ENCODE data around the gene PRDM10.

The PRDM10 gene

DNA sequence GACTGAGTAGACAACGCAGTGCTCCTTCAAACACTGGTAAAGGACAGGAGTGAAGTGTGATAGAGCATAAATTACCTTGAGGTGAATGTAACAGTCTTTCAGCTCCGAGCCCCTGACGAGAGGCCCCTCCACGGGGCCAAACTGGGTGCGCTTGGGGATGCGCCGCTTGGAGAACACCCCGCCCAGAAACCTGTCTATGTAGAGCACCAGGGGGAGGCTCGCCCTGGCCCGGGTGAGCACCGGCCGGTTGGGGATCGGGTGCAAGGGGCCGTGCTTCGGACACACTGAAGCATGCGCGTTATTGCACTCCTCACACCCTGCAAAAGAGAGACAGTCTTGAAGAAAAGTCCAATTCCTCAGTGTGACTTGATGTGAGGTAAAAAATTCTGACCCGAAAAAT, 57.9 kb downstream of the PRDM10 start:
- H3K4me3 ChIP-seq (replicated peaks in 1 of 2; ENCODE audit: low read depth in 2 of 2, low read length in 2 of 2), result no peak overlapping the region
- TF ChIP-seq, protein P1, sequence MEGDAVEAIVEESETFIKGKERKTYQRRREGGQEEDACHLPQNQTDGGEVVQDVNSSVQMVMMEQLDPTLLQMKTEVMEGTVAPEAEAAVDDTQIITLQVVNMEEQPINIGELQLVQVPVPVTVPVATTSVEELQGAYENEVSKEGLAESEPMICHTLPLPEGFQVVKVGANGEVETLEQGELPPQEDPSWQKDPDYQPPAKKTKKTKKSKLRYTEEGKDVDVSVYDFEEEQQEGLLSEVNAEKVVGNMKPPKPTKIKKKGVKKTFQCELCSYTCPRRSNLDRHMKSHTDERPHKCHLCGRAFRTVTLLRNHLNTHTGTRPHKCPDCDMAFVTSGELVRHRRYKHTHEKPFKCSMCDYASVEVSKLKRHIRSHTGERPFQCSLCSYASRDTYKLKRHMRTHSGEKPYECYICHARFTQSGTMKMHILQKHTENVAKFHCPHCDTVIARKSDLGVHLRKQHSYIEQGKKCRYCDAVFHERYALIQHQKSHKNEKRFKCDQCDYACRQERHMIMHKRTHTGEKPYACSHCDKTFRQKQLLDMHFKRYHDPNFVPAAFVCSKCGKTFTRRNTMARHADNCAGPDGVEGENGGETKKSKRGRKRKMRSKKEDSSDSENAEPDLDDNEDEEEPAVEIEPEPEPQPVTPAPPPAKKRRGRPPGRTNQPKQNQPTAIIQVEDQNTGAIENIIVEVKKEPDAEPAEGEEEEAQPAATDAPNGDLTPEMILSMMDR (IDR thresholded peaks at IDR 0.05; ENCODE audit: low read depth, low read length), result no peak
- DNase-seq (ENCODE audit: low read depth in 2 of 2), result no peak

DNA sequence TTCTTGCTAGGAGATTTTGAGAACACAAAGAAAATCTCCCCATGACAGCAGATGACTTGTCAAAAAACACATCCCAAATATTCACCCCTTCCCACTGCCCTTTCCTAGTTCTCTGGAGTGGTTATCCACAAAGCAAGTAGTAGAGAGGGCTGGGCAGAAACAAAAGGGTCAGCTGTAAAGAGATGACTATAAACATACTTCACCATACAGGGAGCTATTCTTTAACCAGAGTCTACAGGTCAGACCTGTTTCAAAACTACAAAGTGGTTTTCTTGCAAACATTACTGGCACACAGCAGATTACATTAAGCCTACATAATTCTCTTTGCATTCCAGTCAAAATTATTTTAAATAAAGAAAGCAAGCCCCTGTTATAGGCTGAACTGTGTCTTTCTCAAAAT, 59.6 kb downstream of the PRDM10 start:
- no peak for DNase-seq (ENCODE audit: low read depth in 2 of 2)
- TF ChIP-seq, protein P1 (IDR thresholded peaks at IDR 0.05; ENCODE audit: low read depth, low read length), result no peak
- no peak overlapping the region for H3K4me3 ChIP-seq (replicated peaks in 1 of 2; ENCODE audit: low read depth in 2 of 2, low read length in 2 of 2)

DNA sequence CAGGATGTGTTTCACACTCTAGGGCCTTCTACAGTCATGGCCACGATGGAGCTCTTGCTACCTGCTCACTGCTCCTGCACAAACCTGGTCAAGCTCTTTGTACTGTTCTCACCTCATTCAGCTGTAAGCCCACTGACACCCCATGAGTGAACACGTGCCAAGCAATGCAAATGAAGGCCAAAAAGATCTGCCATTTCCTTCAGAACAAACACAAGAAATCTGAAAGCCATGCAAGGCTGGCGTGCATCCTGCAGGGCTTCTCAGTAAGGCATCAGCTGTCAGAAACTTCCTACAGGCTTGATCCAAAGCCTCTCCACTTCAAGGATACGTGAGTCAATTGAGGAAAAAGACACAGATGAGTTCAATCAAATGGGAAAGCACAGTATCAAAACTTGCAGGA, 63.1 kb downstream of the PRDM10 start:
- no peak for DNase-seq (ENCODE audit: low read depth in 2 of 2)
- TF ChIP-seq, protein P1 (IDR thresholded peaks at IDR 0.05; ENCODE audit: low read depth, low read length), result no peak
- H3K4me3 ChIP-seq (replicated peaks in 1 of 2; ENCODE audit: low read depth in 2 of 2, low read length in 2 of 2), result no peak overlapping the region

DNA sequence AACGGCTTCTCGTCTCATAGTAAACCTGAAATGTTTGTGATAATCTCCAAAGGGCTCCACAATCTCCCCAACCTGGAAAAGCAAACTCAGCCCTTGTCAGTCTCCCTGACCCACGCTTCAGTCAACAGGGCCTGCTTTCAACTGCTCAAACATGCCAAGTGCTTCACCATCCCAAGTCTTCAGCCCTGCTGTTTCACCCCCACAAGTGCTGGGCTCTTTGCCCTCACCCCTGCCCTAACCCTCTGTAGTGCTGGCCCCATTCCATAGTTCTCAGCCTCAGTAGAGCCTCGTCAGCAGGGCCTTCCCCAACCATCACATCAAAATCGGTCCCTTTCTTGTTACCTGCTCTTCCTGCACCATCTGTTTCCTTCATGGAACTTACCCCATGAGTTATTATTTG, 63.9 kb downstream of the PRDM10 start:
- TF ChIP-seq, protein P1 (IDR thresholded peaks at IDR 0.05; ENCODE audit: low read depth, low read length), result no peak
- no peak overlapping the region for H3K4me3 ChIP-seq (replicated peaks in 1 of 2; ENCODE audit: low read depth in 2 of 2, low read length in 2 of 2)
- DNase-seq (ENCODE audit: low read depth in 2 of 2), result no peak

DNA sequence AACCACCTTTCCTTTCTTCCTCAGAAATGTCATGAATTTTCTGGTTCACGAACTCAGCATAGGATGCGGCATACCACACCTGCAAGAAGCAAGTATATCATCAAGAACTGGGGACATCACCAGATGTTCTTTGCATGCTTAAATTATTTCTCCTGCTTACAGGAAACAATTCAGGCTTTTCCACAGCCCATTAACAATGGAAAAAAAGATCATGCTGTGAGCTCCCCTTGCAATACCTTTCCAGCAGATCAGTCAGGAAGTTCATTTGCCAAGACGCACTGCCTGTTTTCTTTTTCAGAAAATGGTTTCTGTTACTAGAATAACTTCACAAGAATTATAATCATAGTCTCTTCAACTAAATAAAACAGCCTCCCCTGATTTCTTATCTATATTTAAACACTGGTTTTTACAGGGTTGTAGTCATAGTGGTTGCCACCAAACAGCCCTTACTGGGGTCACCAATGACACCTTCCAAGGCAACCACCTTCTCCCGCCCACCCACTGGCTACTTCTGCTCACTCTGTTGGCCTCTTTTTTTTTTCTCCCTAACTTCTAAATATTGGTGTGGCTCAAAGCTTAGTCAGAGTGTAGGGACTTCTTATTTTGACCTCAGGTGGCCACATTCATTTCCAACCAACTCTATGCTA, 64.9 kb downstream of the PRDM10 start:
- no peak overlapping the region for H3K4me3 ChIP-seq (replicated peaks in 1 of 2; ENCODE audit: low read depth in 2 of 2, low read length in 2 of 2)
- TF ChIP-seq, protein P1 (IDR thresholded peaks at IDR 0.05; ENCODE audit: low read depth, low read length), result no peak
- no peak for DNase-seq (ENCODE audit: low read depth in 2 of 2)

DNA sequence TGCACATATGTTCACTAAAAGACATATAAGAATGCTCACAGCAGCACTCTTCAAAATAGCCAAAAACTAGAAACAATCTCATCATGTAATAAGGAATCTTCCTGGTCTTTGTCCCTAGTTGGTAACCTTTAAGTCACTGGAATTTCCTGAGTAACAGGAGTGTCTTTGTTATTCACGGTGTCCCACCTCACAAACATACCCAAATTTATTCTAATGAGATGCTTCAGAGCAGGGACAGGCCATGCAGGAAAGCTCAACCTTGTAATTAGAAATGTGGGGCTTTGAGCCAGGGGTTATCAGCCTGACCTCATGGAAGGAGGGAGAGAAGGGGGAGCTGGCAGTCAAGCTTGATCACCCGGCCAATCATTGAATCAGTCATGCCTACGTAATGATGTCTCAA, 66.9 kb downstream of the PRDM10 start:
- H3K4me3 ChIP-seq (replicated peaks in 1 of 2; ENCODE audit: low read depth in 2 of 2, low read length in 2 of 2), result no peak overlapping the region
- DNase-seq (ENCODE audit: low read depth in 2 of 2), result no peak
- TF ChIP-seq, protein P1 (IDR thresholded peaks at IDR 0.05; ENCODE audit: low read depth, low read length), result no peak

DNA sequence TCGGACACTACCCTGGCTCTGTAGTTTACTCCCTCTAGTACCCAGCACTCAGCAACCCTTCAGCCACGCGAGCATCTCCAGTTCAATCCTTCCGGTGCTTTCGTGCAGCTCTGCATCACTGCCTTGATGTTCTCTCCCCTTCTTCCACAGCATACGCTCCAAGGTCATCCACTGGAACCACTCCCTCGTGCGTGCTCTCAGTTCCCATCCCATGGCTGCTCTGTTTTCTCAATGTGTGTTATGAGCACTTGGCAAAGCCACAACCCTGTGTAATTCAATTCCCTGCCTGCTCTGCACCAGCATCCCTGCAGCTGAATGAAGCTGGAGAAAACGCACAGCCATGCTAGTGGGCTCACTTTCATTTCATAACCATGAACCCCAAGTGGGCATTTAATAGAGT, 68.7 kb downstream of the PRDM10 start:
- no peak for DNase-seq (ENCODE audit: low read depth in 2 of 2)
- H3K4me3 ChIP-seq (replicated peaks in 1 of 2; ENCODE audit: low read depth in 2 of 2, low read length in 2 of 2), result no peak overlapping the region
- TF ChIP-seq, protein P1 (IDR thresholded peaks at IDR 0.05; ENCODE audit: low read depth, low read length), result no peak
